Uterus (tissue), 4 donors: Measurements from ENCODE around the gene NINL. TPM values are rescaled to one million over a fixed set of nuclear protein-coding genes. Genes with fewer than 3 reads are reported as not detected.

Experiments
- DNase-seq, 2 donors: peaks; one replicate each; pipeline ENCODE4 v3.0.0-alpha.2; 2019 to 2020
- H3K27ac ChIP-seq, 2 donors: fragments of 200-600 bp; sonication (generic); 1 replicate in 1 of 2; 2 replicates in 1 of 2; pipeline ENCODE4 v1.5.1; 2016 to 2018
- H3K27me3 ChIP-seq, 2 donors: fragments of 200-600 bp; sonication (generic); one replicate each; pipeline ENCODE4 v1.5.1; 2018 to 2019; ENCODE audit warnings: control low read depth in 1 of 2
- H3K36me3 ChIP-seq, 2 donors: fragments of 200-600 bp; sonication (generic); one replicate each; pipeline ENCODE4 v1.5.1; 2019; ENCODE audit warnings: control low read depth in 1 of 2
- H3K4me1 ChIP-seq, 2 donors: fragments of 200-600 bp; sonication (generic); one replicate each; pipeline ENCODE4 v1.5.1; 2018 to 2019; ENCODE audit warnings: control low read depth in 1 of 2
- H3K4me3 ChIP-seq, 2 donors: fragments of 200-600 bp; sonication (generic); 1 replicate in 1 of 2; 2 replicates in 1 of 2; pipeline ENCODE4 v1.5.1; 2018 to 2019; ENCODE audit warnings: mild to moderate bottlenecking in 1 of 2
- H3K9me3 ChIP-seq, 2 donors: fragments of 200-600 bp; sonication (generic); one replicate each; pipeline ENCODE4 v1.5.1; 2019; ENCODE audit warnings: control low read depth in 1 of 2
- CTCF ChIP-seq, 4 experiments: fragments of 200-600 bp in 2 of 4; fragments of 450-650 bp in 2 of 4; sonication (generic) in 2 of 4; IDR thresholded peaks; one replicate each; pipeline ENCODE4 v1.5.1; 2016 to 2019; ENCODE audit warnings: antibody characterized with exemption in 4 of 4, mild to moderate bottlenecking in 2 of 4, moderate library complexity in 1 of 4
- POLR2A ChIP-seq, 2 donors: fragments of 450-650 bp; IDR thresholded peaks; one replicate each; pipeline ENCODE4 v1.6.1; 2016; ENCODE audit warnings: antibody characterized with exemption in 2 of 2, mild to moderate bottlenecking in 1 of 2, moderate library complexity in 1 of 2
- intact Hi-C: fragments of 100-400 bp; cut with DNase I; formaldehyde crosslinking; loops from one replicate; pipeline ENCODE4 v1.15.1; 2023; ENCODE audit warnings: low total_unique reads
- total RNA-seq, 4 donors: library from RNA; depleted of rRNA in 3 of 4; stranded (reverse); fragments of >200 nt in 3 of 4; gene quantifications; one replicate each; pipeline versions ENCODE4 v1.1.0 to v1.2.4, GENCODE V29; 2014 to 2023
- donor health status: DM: yes; HTN: yes; CAD: no.

NINL gene
- total RNA-seq, 4 donors from 2014 or later, result 5.0 to 22.3 (median 14.7) TPM

GRCh38 chr20:25521382-25521781 lies 63.9 kb downstream of the NINL start:
- H3K27me3 ChIP-seq, result no peaks in the 10 kb centered on the region
- H3K4me1 ChIP-seq, result no peaks in the 10 kb centered on the region
- no peak for DNase-seq
- H3K9me3 ChIP-seq, result no peaks in the 10 kb centered on the region
- no peak overlapping the region for H3K27ac ChIP-seq
- TF ChIP-seq POLR2A (IDR thresholded peaks at IDR 0.05) (no peak), CTCF (IDR thresholded peaks at IDR 0.05) (no peak)
- intact Hi-C loops, result no loop called here
- H3K36me3 ChIP-seq, result no peaks in the 10 kb centered on the region
- H3K4me3 ChIP-seq, result no peak overlapping the region

GRCh38 chr20:25517124-25517523 lies 68.2 kb downstream of the NINL start:
- no peak for TF ChIP-seq POLR2A (IDR thresholded peaks at IDR 0.05)
- TF ChIP-seq CTCF (IDR thresholded peaks at IDR 0.05), result no peak
- Histone ChIP-seq H3K36me3 (no peaks in the 10 kb centered on the region), H3K27me3 (no peaks in the 10 kb centered on the region)

GRCh38 chr20:25514747-25515340 lies 70.5 kb downstream of the NINL start:
- H3K27me3 ChIP-seq, result no peaks in the 10 kb centered on the region
- peaks cover 0 to 7% of the 10 kb centered on the region in 2 donors for H3K9me3 ChIP-seq
- H3K36me3 ChIP-seq, result no peaks in the 10 kb centered on the region
- intact Hi-C loops, result no loop called here
- no peak for DNase-seq
- H3K4me3 ChIP-seq, result no peak overlapping the region
- no peaks in the 10 kb centered on the region for H3K4me1 ChIP-seq
- TF ChIP-seq POLR2A (IDR thresholded peaks at IDR 0.05) (no peak), CTCF (IDR thresholded peaks at IDR 0.05) (no peak)
- H3K27ac ChIP-seq, result no peak overlapping the region

More at GRCh38 chr20:25517124-25517523, 68.2 kb downstream of the NINL start:
- no peak for DNase-seq
- intact Hi-C loops, result no loop called here
- H3K4me3 ChIP-seq, result no peak overlapping the region
- H3K27ac ChIP-seq, result no peak overlapping the region
- peaks cover 0 to 7% of the 10 kb centered on the region in 2 donors for H3K9me3 ChIP-seq
- no peaks in the 10 kb centered on the region for H3K4me1 ChIP-seq

GRCh38 chr20:25514195-25514594 lies 71.1 kb downstream of the NINL start:
- no peak for DNase-seq
- H3K27me3 ChIP-seq, result no peaks in the 10 kb centered on the region
- H3K4me1 ChIP-seq, result no peaks in the 10 kb centered on the region
- no peak overlapping the region for H3K27ac ChIP-seq
- H3K36me3 ChIP-seq, result no peaks in the 10 kb centered on the region
- H3K4me3 ChIP-seq, result no peak overlapping the region
- intact Hi-C loops, result no loop called here
- TF ChIP-seq POLR2A (IDR thresholded peaks at IDR 0.05), result no peak
- peaks cover 0 to 7% of the 10 kb centered on the region in 2 donors for H3K9me3 ChIP-seq

- no peak for DNase-seq
- TF ChIP-seq POLR2A (IDR thresholded peaks at IDR 0.05), result no peak
- no peak for TF ChIP-seq CTCF (IDR thresholded peaks at IDR 0.05)
- intact Hi-C loops, result no loop called here
- Histone ChIP-seq H3K4me1 (no peaks in the 10 kb centered on the region), H3K4me3 (no peak overlapping the region), H3K27ac (no peak overlapping the region), H3K9me3 (peaks cover 0 to 7% of the 10 kb centered on the region in 2 donors), H3K36me3 (no peaks in the 10 kb centered on the region), H3K27me3 (no peaks in the 10 kb centered on the region)
These were observed 72.6 kb downstream of the NINL start for GRCh38 chr20:25512709-25513108.

- Histone ChIP-seq H3K27me3 (no peaks in the 10 kb centered on the region), H3K4me3 (no peak overlapping the region), H3K9me3 (peaks cover 0 to 7% of the 10 kb centered on the region in 2 donors), H3K4me1 (no peaks in the 10 kb centered on the region), H3K27ac (no peak overlapping the region), H3K36me3 (no peaks in the 10 kb centered on the region)
- intact Hi-C loops, result no loop called here
- TF ChIP-seq CTCF (IDR thresholded peaks at IDR 0.05), result no peak
- TF ChIP-seq POLR2A (IDR thresholded peaks at IDR 0.05), result no peak
- DNase-seq, result no peak
These were observed 74.1 kb downstream of the NINL start for GRCh38 chr20:25511183-25511582.
